GM21515 (cell line): ENCODE measurements around the gene SRGAP1.
A peak's percentile ranks its signal among the peaks of the same experiment; 100 is the strongest.

Experiments
- ATAC-seq: cut with Tn5 transposase; IDR thresholded peaks from one replicate; pipeline ENCODE4 v1.9.1; 2021; ENCODE audit not compliant: unreplicated experiment

Gene SRGAP1

DNA sequence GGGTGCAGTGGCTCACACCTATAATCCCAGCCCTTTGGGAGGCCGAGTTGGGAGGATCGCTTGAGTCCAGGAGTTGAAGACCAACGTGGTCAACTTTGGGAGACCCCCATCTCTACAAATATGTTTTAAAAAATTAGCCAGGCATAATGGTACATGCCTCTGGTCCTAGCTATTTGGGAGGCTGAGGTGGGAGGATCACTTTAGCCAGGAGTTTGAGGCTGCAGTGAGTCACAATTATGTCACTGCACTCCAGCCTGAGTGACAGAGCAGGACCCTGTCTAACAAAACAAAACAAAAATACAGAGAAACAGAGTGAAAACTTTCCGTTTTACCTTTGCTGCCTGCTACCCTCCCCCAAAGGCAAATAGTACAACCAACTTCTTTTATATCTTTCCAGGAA is 60.2 kb downstream of the SRGAP1 start:
- no peak for ATAC-seq

- no peak for ATAC-seq
Observed at GRCh38 chr12:63905544-63905943, 61.0 kb downstream of the SRGAP1 start.

DNA sequence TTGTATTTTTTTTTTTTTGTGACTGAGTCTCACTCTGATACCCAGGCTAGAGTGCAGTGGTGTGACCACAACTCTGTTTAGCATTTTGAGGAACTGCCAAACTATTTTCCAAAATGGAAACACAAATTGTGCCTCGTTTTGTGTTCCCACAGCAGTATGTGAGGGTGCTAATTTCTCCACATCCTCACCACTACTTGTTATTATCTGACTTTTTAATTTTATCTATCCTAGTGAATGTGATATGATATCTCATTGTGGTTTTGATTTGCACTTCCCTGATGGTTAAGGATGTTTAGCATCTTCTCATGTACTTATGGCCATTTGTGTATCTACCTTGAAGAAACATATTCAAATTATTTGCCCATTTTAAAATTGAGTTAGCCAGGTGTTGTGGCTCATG is 62.4 kb downstream of the SRGAP1 start:
- no peak for ATAC-seq

DNA sequence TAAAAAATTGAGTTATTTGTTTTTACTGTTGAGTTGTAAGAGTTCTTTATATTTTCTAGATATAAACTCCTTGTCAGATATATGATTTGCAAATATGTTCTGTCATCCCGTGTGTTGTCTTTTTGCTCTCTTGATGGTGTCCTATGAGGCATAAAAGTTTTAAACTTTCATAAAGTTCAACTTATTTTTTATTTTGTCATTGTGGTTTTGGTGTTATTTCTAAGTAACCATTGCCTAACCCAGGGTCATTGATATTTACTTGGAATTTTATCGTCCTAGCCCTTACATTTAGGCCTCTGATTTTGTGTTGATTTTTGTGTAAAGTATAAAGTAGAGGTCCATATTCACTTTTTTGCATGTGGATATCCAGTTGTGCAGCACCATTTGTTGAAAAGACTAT is 63.1 kb downstream of the SRGAP1 start:
- no peak for ATAC-seq

GRCh38 chr12:63909746-63910145 is 65.2 kb downstream of the SRGAP1 start:
- no peak for ATAC-seq

DNA sequence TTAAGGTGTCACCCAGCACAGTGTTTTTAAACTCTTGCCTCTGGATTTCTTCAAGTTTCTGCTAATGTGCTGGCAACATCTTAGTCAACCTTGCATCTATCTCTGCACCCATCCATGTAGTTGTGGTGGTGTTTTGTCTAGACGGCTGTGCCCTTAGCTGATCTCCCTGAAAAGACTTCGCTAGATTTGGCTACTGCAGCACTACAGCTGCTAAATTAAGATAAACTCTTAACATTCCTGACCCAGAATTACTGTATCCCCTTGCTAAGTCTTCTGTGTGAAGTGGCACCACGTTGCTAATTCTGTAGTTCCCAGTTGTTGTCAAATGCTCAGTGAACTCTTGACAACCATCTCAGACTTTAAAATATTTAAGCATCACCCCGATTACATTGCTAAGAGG is 66.8 kb downstream of the SRGAP1 start:
- no peak for ATAC-seq

DNA sequence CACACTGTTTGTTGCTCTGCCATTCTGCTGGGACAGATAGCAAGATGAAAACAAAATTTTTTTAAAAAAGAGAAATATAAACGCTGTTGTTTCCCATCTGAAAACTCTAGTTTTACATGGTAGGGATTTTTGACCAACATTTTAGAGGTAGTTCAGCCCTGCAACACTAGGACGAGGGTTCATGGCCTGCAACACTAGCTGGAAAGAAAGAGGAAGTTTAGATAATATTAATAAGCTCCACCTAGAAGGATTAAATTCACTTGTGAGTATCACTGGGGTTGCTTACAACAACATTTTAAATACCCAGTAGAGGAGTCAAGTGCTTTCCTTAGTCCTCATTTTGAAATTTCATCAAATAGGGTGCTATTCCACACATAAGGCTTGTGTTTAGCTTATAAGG is 68.2 kb downstream of the SRGAP1 start:
- no peak for ATAC-seq

DNA sequence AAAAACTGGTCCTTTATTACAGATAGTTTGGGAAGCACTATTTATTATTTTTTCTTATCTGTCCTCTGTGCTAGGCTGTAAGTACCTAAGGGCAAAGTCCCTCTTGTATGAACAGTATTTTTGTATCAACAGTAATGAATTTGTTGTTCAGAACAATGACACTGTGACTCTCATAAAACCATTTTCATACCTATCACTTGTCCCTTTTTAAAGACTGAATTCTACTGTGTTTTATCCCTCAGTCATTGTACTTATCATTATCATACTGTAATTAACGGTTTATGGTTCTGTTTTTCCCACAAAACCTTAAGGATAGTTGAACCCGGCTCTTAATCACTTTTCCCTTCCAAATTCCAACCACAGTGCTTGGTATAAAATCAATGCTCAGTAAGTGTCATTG is 69.4 kb downstream of the SRGAP1 start:
- no peak for ATAC-seq

GRCh38 chr12:63915105-63915800 is 70.8 kb downstream of the SRGAP1 start:
- no peak for ATAC-seq

GRCh38 chr12:63916561-63917476 is 72.3 kb downstream of the SRGAP1 start:
- no peak for ATAC-seq

- ATAC-seq = no peak
Observed at GRCh38 chr12:63917477-63917862, 73.0 kb downstream of the SRGAP1 start.

DNA sequence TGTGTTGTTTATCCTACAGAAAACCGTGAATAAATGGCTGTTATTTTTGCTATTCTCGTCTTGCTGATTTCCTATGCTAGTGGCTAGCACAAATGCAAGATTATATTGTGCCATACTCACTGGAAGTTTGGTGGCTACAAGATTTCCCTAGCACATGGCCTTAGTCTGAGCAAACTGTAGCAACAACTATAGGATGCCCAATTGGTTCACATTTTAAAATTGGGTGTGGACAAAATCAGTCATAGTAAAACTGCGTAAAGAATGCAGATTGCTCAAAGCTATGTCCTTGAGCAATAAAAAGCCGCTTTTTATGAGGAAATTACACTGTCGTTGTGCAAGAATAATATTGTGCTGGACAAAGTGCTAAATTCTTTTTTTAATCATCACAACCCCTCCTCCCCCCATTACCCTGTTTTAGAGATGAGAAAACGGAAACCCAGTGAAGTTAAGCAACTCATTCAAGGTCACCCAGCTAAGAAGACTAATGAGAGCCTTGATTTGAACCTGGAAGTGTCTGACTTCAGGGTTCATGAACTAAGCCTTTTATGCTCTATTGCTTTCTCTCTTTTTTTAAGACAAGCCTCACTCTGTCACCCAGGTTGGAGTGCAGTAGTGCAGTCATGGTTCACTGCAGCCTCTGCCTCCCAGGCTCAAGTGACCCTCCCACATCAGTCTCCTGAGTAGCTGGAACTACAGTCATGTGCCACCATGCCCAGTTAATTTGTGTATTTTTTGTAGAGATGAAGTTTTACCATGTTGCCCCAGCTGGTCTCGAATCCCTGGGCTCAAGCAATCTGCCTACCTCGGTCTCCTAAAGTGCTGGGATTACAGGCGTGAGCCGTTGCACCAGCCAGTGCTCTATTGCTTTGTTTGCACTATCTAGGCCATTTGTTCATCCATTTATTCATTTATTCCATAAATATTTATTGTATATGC is 73.6 kb downstream of the SRGAP1 start:
- peak; percentile 82 for ATAC-seq

GRCh38 chr12:63918800-63919300 is 74.3 kb downstream of the SRGAP1 start:
- ATAC-seq = no peak

DNA sequence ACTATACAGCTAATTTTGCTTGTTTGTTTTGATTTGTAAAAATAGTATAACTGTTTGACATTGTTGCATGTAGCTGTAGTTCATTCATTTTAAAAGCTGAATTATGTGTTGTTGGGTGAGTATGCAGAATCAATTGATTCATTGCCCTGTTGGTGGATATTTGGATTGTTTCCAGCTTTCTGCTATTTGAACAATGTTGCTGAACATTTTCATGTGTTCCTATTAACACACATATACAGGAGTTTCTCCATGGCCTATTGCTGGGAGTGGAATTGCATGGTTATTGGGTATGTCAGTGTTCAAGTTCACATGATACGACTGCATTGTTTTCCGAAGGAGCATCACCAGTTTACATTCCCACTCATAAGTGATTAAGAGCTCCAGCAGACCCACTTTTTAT is 75.3 kb downstream of the SRGAP1 start:
- ATAC-seq = no peak

- no peak for ATAC-seq
Observed at GRCh38 chr12:63921157-63921556, 76.7 kb downstream of the SRGAP1 start.

DNA sequence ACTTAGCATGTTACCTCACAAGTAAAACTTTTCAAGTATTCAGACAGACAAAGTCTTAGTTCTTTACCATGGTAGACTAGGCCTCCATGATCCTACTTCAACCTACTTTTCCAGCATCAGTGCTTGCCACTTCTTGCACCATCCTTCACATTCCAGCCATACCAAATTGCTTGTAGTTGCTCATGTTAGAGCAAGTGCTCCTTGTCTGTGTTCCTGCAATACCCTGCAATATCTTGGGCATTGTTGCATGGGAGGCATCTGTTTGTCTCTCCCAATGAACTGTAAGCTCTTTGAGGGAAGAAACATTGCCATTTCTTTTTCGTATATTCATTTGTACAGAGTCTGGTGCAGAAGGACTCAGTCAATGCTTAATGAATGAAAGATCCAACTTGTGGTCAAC is 78.0 kb downstream of the SRGAP1 start:
- ATAC-seq = no peak

GRCh38 chr12:63924781-63925180 is 80.3 kb downstream of the SRGAP1 start:
- ATAC-seq = no peak

DNA sequence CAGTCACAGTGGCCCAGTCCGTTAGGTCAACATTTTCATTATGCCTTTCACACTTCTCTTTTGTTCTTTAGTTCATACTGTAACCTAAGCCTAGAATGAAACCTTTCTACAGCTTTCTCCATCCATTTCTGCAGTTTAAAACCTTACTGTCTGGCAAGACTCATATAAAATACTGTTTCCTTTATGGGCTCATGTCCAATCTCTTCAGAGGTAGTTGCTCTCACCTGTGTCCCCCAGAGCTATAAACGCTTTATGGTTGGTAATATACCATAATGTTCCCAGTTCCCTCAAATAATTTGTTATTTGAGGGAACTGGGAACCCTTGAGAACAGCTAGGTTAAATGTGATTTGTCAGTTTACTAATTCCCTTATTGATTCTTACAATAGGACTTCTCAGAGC is 83.0 kb downstream of the SRGAP1 start:
- no peak for ATAC-seq

- no peak for ATAC-seq
Observed at GRCh38 chr12:63928305-63928704, 83.8 kb downstream of the SRGAP1 start.

- no peak for ATAC-seq
Observed at GRCh38 chr12:63929426-63929825, 84.9 kb downstream of the SRGAP1 start.

- ATAC-seq = no peak
Observed at GRCh38 chr12:63930971-63931370, 86.5 kb downstream of the SRGAP1 start.
